Mammary epithelial cell (primary cell): ENCODE measurements around the gene ADAMTS18.
A peak's percentile ranks its signal among the peaks of the same experiment; 100 is the strongest.

Experiments
- CTCF ChIP-seq, 2 donors: IDR thresholded peaks in 1 of 2; conservative IDR thresholded peaks in 1 of 2; 2 replicates each; pipeline ENCODE4 v1.5.1; 2011 to 2012; ENCODE audit warnings: inconsistent platforms in 2 of 2, low read length in 2 of 2, mild to moderate bottlenecking in 2 of 2, control low read depth in 1 of 2, low read depth in 1 of 2; ENCODE audit not compliant: insufficient read depth in 1 of 2; ENCODE audit errors: extremely low read depth in 1 of 2
- EZH2 ChIP-seq: IDR thresholded peaks from 2 replicates; pipeline ENCODE4 v1.6.1; 2012; ENCODE audit warnings: low read length, inconsistent platforms, borderline replicate concordance

- no peak for TF ChIP-seq CTCF (conservative IDR thresholded peaks at IDR 0.05 in 1 of 2, IDR thresholded peaks at IDR 0.05 in 1 of 2; ENCODE audit: extremely low read depth in 1 of 2, insufficient read depth in 1 of 2, low read depth in 1 of 2, low read length in 2 of 2)
- TF ChIP-seq EZH2 = peak; percentile 75
Measured at GRCh38 chr16:77434022-77434529, 758 bp downstream of the ADAMTS18 start.
